SK-N-SH (cell line): Measurements from ENCODE around the gene EFHC1. TPM values are rescaled to one million over a fixed set of nuclear protein-coding genes. Genes with fewer than 3 reads are reported as not detected.

Source experiments
- CTCF ChIA-PET: fragments of 300-600, 350-600 bp; formaldehyde crosslinking; extraction: SDS; loops from one replicate; lab custom pipeline; 2021; lab: Yijun Ruan, JAX
- POLR2A ChIA-PET: fragments of 350-600 bp; sonication (Branson Sonifier 250); formaldehyde crosslinking; extraction: SDS; loops from one replicate; lab custom pipeline; 2020; ENCODE audit warnings: antibody characterized with exemption, inconsistent platforms; lab: Yijun Ruan, JAX
- DNase-seq: peaks from one replicate; pipeline ENCODE4 v3.0.0; 2012
- H2AFZ ChIP-seq: fragments of 200-600 bp; sonication (generic); 2 replicates; pipeline ENCODE4 v1.8.1; 2016; ENCODE audit warnings: antibody characterized with exemption, mild to moderate bottlenecking, low read depth
- H3F3A ChIP-seq: fragments of 200-600 bp; sonication (generic); replicated peaks from 2 replicates; pipeline ENCODE3; 2016; ENCODE audit warnings: antibody characterized with exemption, mild to moderate bottlenecking; ENCODE audit not compliant: insufficient read depth
- H3K27ac ChIP-seq, 2 experiments: fragments of 200-500 bp in 1 of 2; fragments of 200-600 bp in 1 of 2; sonication (Bioruptor generic) in 1 of 2; sonication (generic), shearing (Covaris generic) in 1 of 2; 2 replicates each; pipeline versions ENCODE4 v1.5.1 to v1.6.1; 2014 to 2016; ENCODE audit warnings: low read depth in 2 of 2, inconsistent platforms in 1 of 2, low read length in 1 of 2, mild to moderate bottlenecking in 1 of 2, mixed read lengths in 1 of 2
- H3K27me3 ChIP-seq: fragments of 200-600 bp; sonication (generic), shearing (Covaris generic); 2 replicates; pipeline ENCODE4 v1.6.1; 2016; ENCODE audit warnings: mixed run types; ENCODE audit not compliant: insufficient read depth
- H3K36me3 ChIP-seq, 2 experiments: fragments of 200-500 bp in 1 of 2; fragments of 200-600 bp in 1 of 2; sonication (Bioruptor generic) in 1 of 2; sonication (generic) in 1 of 2; replicated peaks in 1 of 2; 2 replicates each; pipeline versions ENCODE3 to v1.5.1; 2014 to 2016; ENCODE audit warnings: low read length in 1 of 2, mild to moderate bottlenecking in 1 of 2; ENCODE audit not compliant: insufficient read depth in 2 of 2, control insufficient read depth in 1 of 2
- H3K4me1 ChIP-seq, 2 experiments: fragments of 200-500 bp in 1 of 2; fragments of 200-600 bp in 1 of 2; sonication (Bioruptor generic) in 1 of 2; sonication (generic), shearing (Covaris generic) in 1 of 2; 2 replicates each; pipeline versions ENCODE4 v1.5.1 to v1.6.1; 2014 to 2016; ENCODE audit warnings: low read depth in 1 of 2, low read length in 1 of 2, mixed run types in 1 of 2; ENCODE audit not compliant: insufficient read depth in 2 of 2, control insufficient read depth in 1 of 2
- H3K4me2 ChIP-seq: fragments of 200-600 bp; sonication (generic), shearing (Covaris generic); 2 replicates; pipeline ENCODE4 v1.6.1; 2017; ENCODE audit warnings: mixed run types
- H3K4me3 ChIP-seq, 2 experiments: fragments of 200-500 bp in 1 of 2; fragments of 200-600 bp in 1 of 2; sonication (Bioruptor generic) in 1 of 2; sonication (generic), shearing (Covaris generic) in 1 of 2; 2 replicates each; pipeline versions ENCODE4 v1.5.1 to v1.8.1; 2014 to 2016; ENCODE audit warnings: low read depth in 2 of 2, inconsistent platforms in 1 of 2, low read length in 1 of 2, mild to moderate bottlenecking in 1 of 2, mixed read lengths in 1 of 2, moderate library complexity in 1 of 2
- H3K79me2 ChIP-seq: fragments of 200-600 bp; sonication (generic); 2 replicates; pipeline ENCODE4 v1.8.1; 2017; ENCODE audit warnings: mild to moderate bottlenecking; ENCODE audit not compliant: insufficient read depth
- H3K9ac ChIP-seq: fragments of 200-600 bp; sonication (generic); 2 replicates; pipeline ENCODE4 v1.6.1; 2017; ENCODE audit warnings: mixed run types
- H3K9me2 ChIP-seq: fragments of 200-600 bp; sonication (generic); 2 replicates; pipeline ENCODE4 v1.6.1; 2017; ENCODE audit warnings: mixed run types
- H3K9me3 ChIP-seq: fragments of 200-600 bp; sonication (generic); 2 replicates; pipeline ENCODE4 v1.6.1; 2017; ENCODE audit warnings: mixed run types, mild to moderate bottlenecking, moderate library complexity
- H4K20me1 ChIP-seq: fragments of 200-600 bp; sonication (generic); 2 replicates; pipeline ENCODE4 v1.6.1; 2017; ENCODE audit warnings: mild to moderate bottlenecking, mixed run types; ENCODE audit not compliant: insufficient read depth
- CTCF ChIP-seq: fragments of 200-600 bp; sonication (generic); IDR thresholded peaks from 2 replicates; pipeline ENCODE4 v1.6.1; 2017; ENCODE audit warnings: antibody characterized with exemption, mild to moderate bottlenecking, moderate library complexity
- EZH2phosphoT487 ChIP-seq: fragments of 200-600 bp; sonication (generic); IDR thresholded peaks from 2 replicates; pipeline ENCODE4 v1.6.1; 2017; ENCODE audit warnings: low read depth, mixed run types, mild to moderate bottlenecking, antibody characterized with exemption, moderate library complexity, borderline replicate concordance
- FOSL2 ChIP-seq: IDR thresholded peaks from 2 replicates; pipeline ENCODE4 v1.4.0; 2012; ENCODE audit warnings: low read depth, mild to moderate bottlenecking, moderate library complexity, borderline replicate concordance
- FOXM1 ChIP-seq: IDR thresholded peaks from 2 replicates; pipeline ENCODE4 v1.4.0; 2012; ENCODE audit warnings: low read depth, mild to moderate bottlenecking
- JUND ChIP-seq: IDR thresholded peaks from 2 replicates; pipeline ENCODE4 v1.4.0; 2012
- MAX ChIP-seq: IDR thresholded peaks from 2 replicates; pipeline ENCODE4 v1.4.0; 2012; ENCODE audit warnings: low read depth
- MEF2A ChIP-seq: IDR thresholded peaks from 2 replicates; pipeline ENCODE4 v1.4.0; 2012; ENCODE audit warnings: low read depth, borderline replicate concordance
- MXI1 ChIP-seq: IDR thresholded peaks from 2 replicates; pipeline ENCODE4 v1.6.1; 2012; ENCODE audit warnings: mild to moderate bottlenecking, low read depth, low read length, improper control_type of control experiment
- NFIC ChIP-seq: IDR thresholded peaks from 2 replicates; pipeline ENCODE4 v1.4.0; 2012; ENCODE audit warnings: borderline replicate concordance
- NRF1 ChIP-seq: IDR thresholded peaks from 2 replicates; pipeline ENCODE4 v1.6.1; 2012; ENCODE audit warnings: low read depth, mild to moderate bottlenecking, low read length
- POLR2AphosphoS5 ChIP-seq: IDR thresholded peaks from 2 replicates; pipeline ENCODE4 v1.6.1; 2012; ENCODE audit warnings: low read depth, low read length
- REST ChIP-seq: IDR thresholded peaks from 2 replicates; pipeline ENCODE4 v1.6.1; 2012; ENCODE audit warnings: mild to moderate bottlenecking, low read depth, low read length, moderate library complexity
- RFX5 ChIP-seq: IDR thresholded peaks from 2 replicates; pipeline ENCODE4 v1.6.1; 2012; ENCODE audit warnings: mild to moderate bottlenecking, improper control_type of control experiment, low read length
- SIN3A ChIP-seq: IDR thresholded peaks from 2 replicates; pipeline ENCODE4 v1.6.1; 2012; ENCODE audit warnings: low read depth, mild to moderate bottlenecking, low read length, moderate library complexity, borderline replicate concordance
- TCF12 ChIP-seq: IDR thresholded peaks from 2 replicates; pipeline ENCODE4 v1.4.0; 2012
- TEAD4 ChIP-seq: IDR thresholded peaks from 2 replicates; pipeline ENCODE4 v1.4.0; 2012; ENCODE audit warnings: mild to moderate bottlenecking, borderline replicate concordance; ENCODE audit not compliant: insufficient read depth
- USF1 ChIP-seq: IDR thresholded peaks from 2 replicates; pipeline ENCODE4 v1.4.0; 2012; ENCODE audit warnings: low read depth, borderline replicate concordance
- USF2 ChIP-seq: fragments of 150-350 bp; IDR thresholded peaks from 2 replicates; pipeline ENCODE4 v1.6.1; 2017; ENCODE audit warnings: antibody characterized with exemption, low read length, low read depth, borderline replicate concordance
- WGBS: methylation state at CpG from one replicate; pipeline ENCODE4 v1.1.6; 2017; ENCODE audit warnings: low lambda C conversion rate; 5-methylcytosine and 5-hydroxymethylcytosine counted together
- polyA plus RNA-seq, 3 experiments: library from polyadenylated mRNA; depleted of rRNA; stranded (reverse); fragments of >200 nt; gene quantifications; 2 replicates each; pipeline ENCODE4 v1.2.3, GENCODE V29; 2012

Gene EFHC1
- polyA plus RNA-seq, 1 of the 3 experiments (the other 2 are of a cell fraction): 39.4 TPM

GRCh38 chr6:52526634-52527033, 106.5 kb downstream of the EFHC1 start:
- DNase-seq: no peak
- peaks cover 84% of the 10 kb centered on the region for H3K79me2 ChIP-seq
- no peaks in the 10 kb centered on the region for H3K9me3 ChIP-seq
- no peak overlapping the region for H3K4me2 ChIP-seq
- H3K9ac ChIP-seq: no peak overlapping the region
- H3K4me1 ChIP-seq: peaks cover 30 to 33% of the 10 kb centered on the region in 2 experiments
- H3K36me3 ChIP-seq: peaks cover 7 to 15% of the 10 kb centered on the region in 2 experiments
- POLR2A ChIA-PET: no interaction called here
- no peak overlapping the region for H3K27ac ChIP-seq
- TF ChIP-seq MEF2A (no peak), TEAD4 (no peak), NRF1 (no peak), USF2 (no peak), TCF12 (no peak), RFX5 (no peak), EZH2phosphoT487 (no peak), FOSL2 (no peak), USF1 (no peak), NFIC (no peak), CTCF (no peak), SIN3A (no peak), MAX (no peak), MXI1 (no peak)
- 79% methylated on average over 4 of the region's 4 CpGs for WGBS
- peaks cover 23% of the 10 kb centered on the region for H3F3A ChIP-seq
- H3K9me2 ChIP-seq: no peaks in the 10 kb centered on the region
- no peak overlapping the region for H2AFZ ChIP-seq
- no peaks in the 10 kb centered on the region for H4K20me1 ChIP-seq
- CTCF ChIA-PET: interaction anchor here (1.0 to 1.7 kb wide), 2 partner anchors 14 to 21 kb away, joined by 3 to 4 read pairs; no protein-coding TSS in a partner anchor
- no peaks in the 10 kb centered on the region for H3K27me3 ChIP-seq
- H3K4me3 ChIP-seq: no peak overlapping the region

GRCh38 chr6:52527436-52527835, 107.3 kb downstream of the EFHC1 start:
- CTCF ChIA-PET: interaction anchor here (1.0 to 1.7 kb wide), 3 partner anchors 13 to 60 kb away, joined by 3 to 4 read pairs (median 3); no protein-coding TSS in a partner anchor
- H3K27me3 ChIP-seq: no peaks in the 10 kb centered on the region
- no peak overlapping the region for H3K9ac ChIP-seq

More at GRCh38 chr6:52527436-52527835, 107.3 kb downstream of the EFHC1 start:
- H3K9me3 ChIP-seq: no peaks in the 10 kb centered on the region
- no peak overlapping the region for H3K4me3 ChIP-seq
- DNase-seq: no peak
- peaks cover 25 to 31% of the 10 kb centered on the region in 2 experiments for H3K4me1 ChIP-seq
- 96% methylated on average over 7 of the region's 7 CpGs for WGBS
- H3K27ac ChIP-seq: no peak overlapping the region
- H3K9me2 ChIP-seq: no peaks in the 10 kb centered on the region
- H3K4me2 ChIP-seq: no peak overlapping the region
- H3K36me3 ChIP-seq: peaks cover 8 to 20% of the 10 kb centered on the region in 2 experiments
- no peak overlapping the region for H2AFZ ChIP-seq
- peaks cover 17% of the 10 kb centered on the region for H3F3A ChIP-seq
- H4K20me1 ChIP-seq: no peaks in the 10 kb centered on the region
- no peak for TF ChIP-seq JUND
- TF ChIP-seq REST: no peak
- no peak for TF ChIP-seq POLR2AphosphoS5
- no peak for TF ChIP-seq FOXM1
- no peak for TF ChIP-seq USF1
- no peak for TF ChIP-seq EZH2phosphoT487
- peaks cover 89% of the 10 kb centered on the region for H3K79me2 ChIP-seq
- POLR2A ChIA-PET: no interaction called here
